ENCODE results near the gene JMJD1C. TPM values are rescaled to one million over a fixed set of nuclear protein-coding genes. Genes with fewer than 3 reads are reported as not detected.

Gene JMJD1C
- total RNA-seq, 6 experiments from 2014 or later, result 29.6 to 53.3 (median 38.2) TPM

DNA sequence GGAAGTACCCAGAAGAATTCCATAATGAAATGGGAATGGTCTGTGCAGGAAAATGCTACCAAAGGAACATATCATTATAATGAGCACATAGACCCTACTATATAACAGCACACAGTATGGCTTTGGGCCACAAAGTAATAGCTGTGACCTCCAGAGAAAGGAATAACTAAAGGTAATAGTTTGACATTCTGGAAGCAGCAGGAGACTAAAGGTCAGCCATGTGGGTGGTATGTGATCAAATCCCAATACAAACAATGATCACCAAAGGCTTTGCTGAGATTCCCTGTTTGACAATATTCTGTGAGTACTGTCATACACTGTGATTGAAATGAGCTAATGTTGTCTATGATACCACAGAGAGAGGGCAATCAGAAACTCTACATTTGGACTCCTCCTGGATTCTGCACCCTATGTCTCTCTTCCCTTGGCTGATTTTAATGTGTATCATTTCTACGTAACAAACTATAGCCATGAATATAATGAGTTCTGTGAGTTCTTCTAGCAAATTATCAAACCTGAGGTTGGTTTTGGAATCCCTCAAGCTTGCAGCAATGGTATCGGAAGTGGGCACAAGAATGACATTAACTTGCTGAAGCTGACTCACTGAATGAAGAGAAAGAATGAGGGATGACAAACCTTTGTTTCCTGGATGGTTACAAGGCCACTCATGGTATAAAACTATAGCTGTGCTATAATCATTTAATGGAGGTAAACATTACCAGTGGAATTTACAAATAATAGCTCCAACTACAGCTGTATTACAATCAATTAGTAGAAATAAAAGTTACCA lies 99.6 kb downstream of the JMJD1C start:
- TF ChIP-seq, protein P1, sequence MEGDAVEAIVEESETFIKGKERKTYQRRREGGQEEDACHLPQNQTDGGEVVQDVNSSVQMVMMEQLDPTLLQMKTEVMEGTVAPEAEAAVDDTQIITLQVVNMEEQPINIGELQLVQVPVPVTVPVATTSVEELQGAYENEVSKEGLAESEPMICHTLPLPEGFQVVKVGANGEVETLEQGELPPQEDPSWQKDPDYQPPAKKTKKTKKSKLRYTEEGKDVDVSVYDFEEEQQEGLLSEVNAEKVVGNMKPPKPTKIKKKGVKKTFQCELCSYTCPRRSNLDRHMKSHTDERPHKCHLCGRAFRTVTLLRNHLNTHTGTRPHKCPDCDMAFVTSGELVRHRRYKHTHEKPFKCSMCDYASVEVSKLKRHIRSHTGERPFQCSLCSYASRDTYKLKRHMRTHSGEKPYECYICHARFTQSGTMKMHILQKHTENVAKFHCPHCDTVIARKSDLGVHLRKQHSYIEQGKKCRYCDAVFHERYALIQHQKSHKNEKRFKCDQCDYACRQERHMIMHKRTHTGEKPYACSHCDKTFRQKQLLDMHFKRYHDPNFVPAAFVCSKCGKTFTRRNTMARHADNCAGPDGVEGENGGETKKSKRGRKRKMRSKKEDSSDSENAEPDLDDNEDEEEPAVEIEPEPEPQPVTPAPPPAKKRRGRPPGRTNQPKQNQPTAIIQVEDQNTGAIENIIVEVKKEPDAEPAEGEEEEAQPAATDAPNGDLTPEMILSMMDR (IDR thresholded peaks at IDR 0.05), result no peak
- no peak for TF ChIP-seq POLR2A (IDR thresholded peaks at IDR 0.05)
- intact Hi-C loops (cut with DNase I), result no loop called here
- DNase-seq (no peak), ATAC-seq (peak; percentile 40 to 81 (median 54))
- H3K36me3 ChIP-seq, result no peaks in the 10 kb centered on the region
- no peaks in the 10 kb centered on the region for H3K9me3 ChIP-seq
- H3K4me3 ChIP-seq, result peak overlapping the region in 1 of 3 donors; percentile 39
- 68% methylated on average over 2 of the region's 2 CpGs for WGBS (ENCODE audit: insufficient coverage, low coverage, low lambda C conversion rate, missing lambda C conversion rate)
- peaks cover 0 to 49% (median 18%) of the 10 kb centered on the region in 4 donors for H3K4me1 ChIP-seq
- H3K27me3 ChIP-seq, result no peaks in the 10 kb centered on the region
- peak overlapping the region in 1 of 3 donors; percentile 69 for H3K27ac ChIP-seq

DNA sequence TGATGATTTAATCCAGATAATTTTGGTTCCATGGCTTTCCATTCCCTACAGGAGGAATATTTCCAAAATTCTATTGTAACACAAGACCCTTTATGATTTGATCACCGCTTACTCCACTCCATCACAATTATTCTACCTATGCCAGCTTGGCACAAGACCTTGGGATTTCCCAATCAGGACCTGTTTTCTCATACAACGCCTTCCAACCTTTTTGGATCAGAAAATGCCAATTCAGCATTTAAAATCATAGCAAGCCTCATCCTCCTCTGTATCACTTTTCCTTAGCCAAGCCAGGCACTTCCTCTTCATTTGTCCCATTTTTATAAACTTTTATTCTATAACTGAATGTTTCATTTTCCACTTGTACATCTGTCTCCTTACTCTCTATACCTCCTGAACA lies 100.9 kb downstream of the JMJD1C start:
- intact Hi-C loops (cut with DNase I), result no loop called here
- WGBS (ENCODE audit: insufficient coverage, low coverage, low lambda C conversion rate, missing lambda C conversion rate), result 24% methylated on average over 2 of the region's 2 CpGs
- TF ChIP-seq, protein P1 (IDR thresholded peaks at IDR 0.05), result no peak
- TF ChIP-seq POLR2A (IDR thresholded peaks at IDR 0.05), result no peak
- DNase-seq, result peak in 1 of 3 donors; percentile 79
- peak; percentile 70 to 80 (median 74) for ATAC-seq
- Histone ChIP-seq H3K36me3 (no peaks in the 10 kb centered on the region), H3K4me1 (peaks cover 0 to 49% (median 18%) of the 10 kb centered on the region in 4 donors), H3K27me3 (no peaks in the 10 kb centered on the region), H3K4me3 (no peak overlapping the region), H3K9me3 (no peaks in the 10 kb centered on the region), H3K27ac (peak overlapping the region in 1 of 3 donors; percentile 69)

DNA sequence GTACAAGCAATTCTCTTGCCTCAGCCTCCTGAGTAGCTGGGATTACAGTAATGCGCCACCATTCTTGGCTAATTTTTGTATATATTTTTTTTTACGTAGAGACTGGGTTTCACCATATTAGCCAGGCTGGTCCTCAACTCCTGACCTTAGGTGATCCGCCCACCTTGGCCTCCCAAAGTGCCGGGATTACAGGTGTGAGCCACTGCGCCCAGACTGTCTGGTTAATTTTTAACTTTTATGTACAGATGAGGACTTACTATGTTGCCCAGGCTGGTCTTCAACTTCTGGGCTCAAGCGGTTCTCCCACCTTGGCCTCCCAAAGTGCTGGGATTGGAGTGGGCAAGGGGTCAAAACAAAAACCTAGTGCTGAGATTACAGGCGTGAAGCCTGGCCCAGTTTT lies 101.8 kb downstream of the JMJD1C start:
- WGBS (ENCODE audit: insufficient coverage, low coverage, low lambda C conversion rate, missing lambda C conversion rate), result 61% methylated on average over 5 of the region's 7 CpGs
- no peaks in the 10 kb centered on the region for H3K36me3 ChIP-seq
- peak overlapping the region in 1 of 3 donors; percentile 69 for H3K27ac ChIP-seq
- H3K4me1 ChIP-seq, result peaks cover 0 to 48% (median 18%) of the 10 kb centered on the region in 4 donors
- H3K4me3 ChIP-seq, result no peak overlapping the region
- no peaks in the 10 kb centered on the region for H3K9me3 ChIP-seq
- TF ChIP-seq, protein P1 (IDR thresholded peaks at IDR 0.05), result no peak
- ATAC-seq (peak in 3 of 4 donors; percentile 20 to 66 (median 37)), DNase-seq (peak in 1 of 3 donors; percentile 60)
- no peaks in the 10 kb centered on the region for H3K27me3 ChIP-seq
- intact Hi-C loops (cut with DNase I), result no loop called here

DNA sequence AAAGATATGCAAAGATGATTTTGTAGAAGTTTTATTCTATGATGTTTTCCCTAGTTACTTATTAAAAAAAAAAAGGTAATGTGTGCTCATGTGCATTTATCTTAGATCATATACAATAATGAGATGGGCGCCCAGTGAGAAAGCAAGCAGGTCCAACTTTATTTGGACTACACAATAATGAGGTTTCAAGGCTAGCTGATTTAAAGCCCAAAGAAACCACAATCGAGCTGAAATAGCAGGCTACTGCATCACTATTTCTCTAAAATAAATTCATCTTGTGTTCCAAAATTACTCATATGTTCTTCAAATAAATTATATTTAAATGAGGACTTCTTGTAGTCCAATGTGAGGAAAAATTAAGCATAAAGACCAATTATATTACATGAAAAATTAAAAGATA lies 110.1 kb downstream of the JMJD1C start:
- H3K4me3 ChIP-seq, result no peak overlapping the region
- ATAC-seq (no peak), DNase-seq (no peak)
- H3K36me3 ChIP-seq, result no peaks in the 10 kb centered on the region
- WGBS (ENCODE audit: insufficient coverage, low coverage, low lambda C conversion rate, missing lambda C conversion rate), result 76% methylated on average over 2 of the region's 2 CpGs
- no peaks in the 10 kb centered on the region for H3K4me1 ChIP-seq
- intact Hi-C loops (cut with DNase I), result no loop called here
- TF ChIP-seq POLR2A (IDR thresholded peaks at IDR 0.05), result no peak
- TF ChIP-seq, protein P1 (IDR thresholded peaks at IDR 0.05), result no peak
- no peak overlapping the region for H3K27ac ChIP-seq
- no peaks in the 10 kb centered on the region for H3K27me3 ChIP-seq
- H3K9me3 ChIP-seq, result no peaks in the 10 kb centered on the region
